K562 (cell line): ENCODE results near the gene LRP1-AS. TPM values are rescaled to one million over a fixed set of nuclear protein-coding genes. Genes with fewer than 3 reads are reported as not detected.

ENCODE experiments used
- CHD4 ChIP-seq: fragments of 200-600 bp; sonication (generic); IDR thresholded peaks from 3 replicates; pipeline ENCODE4 v1.6.1; 2012; ENCODE audit warnings: low read depth, mild to moderate bottlenecking, mixed read lengths, low read length, inconsistent platforms; ENCODE audit not compliant: insufficient read depth, insufficient replicate concordance, poor library complexity, severe bottlenecking
- TFE3 ChIP-seq: fragments of 450-650 bp; formaldehyde crosslinking; IDR thresholded peaks from 2 replicates; pipeline ENCODE4 v1.4.0; 2020; ENCODE audit warnings: mild to moderate bottlenecking, mixed read lengths
- ZBTB40 ChIP-seq, 2 experiments: fragments of 450-650 bp in 1 of 2; sonication (generic) in 1 of 2; formaldehyde crosslinking in 1 of 2; IDR thresholded peaks; 2 replicates each; pipeline versions ENCODE4 v1.7.1 to v1.9.0; 2016 to 2022; ENCODE audit warnings: inconsistent platforms in 1 of 2, mild to moderate bottlenecking in 1 of 2, missing genetic modification reagents in 1 of 2
- ZNF316 ChIP-seq: fragments of 450-650 bp; IDR thresholded peaks from 2 replicates; pipeline ENCODE4 v1.6.1; 2016
- polyA plus RNA-seq, 8 experiments: library from polyadenylated mRNA; depleted of rRNA in 4 of 8; stranded (reverse) in 5 of 8; unstranded in 3 of 8; fragments of >200 nt; fragmentation: Nextera tagmentation in 2 of 8; fragmentation: Illumina TruSeq in 1 of 8; extraction: Ambion mirVana in 2 of 8; extraction: Trizol in 1 of 8; gene quantifications; 2 replicates each; pipeline versions ENCODE4 v1.2.1 to v1.2.3, GENCODE V29; 2011 to 2014; ENCODE audit warnings: inconsistent platforms in 1 of 8, missing spikeins in 1 of 8
- total RNA-seq, 7 experiments: library from RNA; depleted of rRNA in 6 of 7; stranded (reverse); fragments of >200 nt in 6 of 7; fragmentation: Illumina TruSeq in 2 of 7; extraction: Trizol in 2 of 7; gene quantifications; 2 replicates each; pipeline versions ENCODE4 v1.2.1 to v1.2.3, GENCODE V29; 2011 to 2021; ENCODE audit warnings: low replicate concordance in 1 of 7

LRP1-AS gene
- total and polyA plus RNA-seq, 9 of the 15 experiments (the other 6 are each of a cell fraction or from before 2014, with no cell fraction given): not detected

- TF ChIP-seq ZBTB40 (IDR thresholded peaks at IDR 0.05) (no peak), ZBTB40 (CRISPR knock-in tag; IDR thresholded peaks at IDR 0.05) (no peak), TFE3 (CRISPR knock-in tag) (no peak), CHD4 (no peak), ZNF316 (no peak)
These were observed 37.1 kb downstream of the LRP1-AS start (continued) for GRCh38 chr12:57110104-57111030.
